ENCODE measurements around the gene VIL1. TPM values are rescaled to one million over a fixed set of nuclear protein-coding genes. Genes with fewer than 3 reads are reported as not detected.

VIL1 gene
- total RNA-seq, 1 donor from 2014 or later: not detected

- DNase-seq (ENCODE audit: low read depth) (no peak), FAIRE-seq (no peak)
- no peaks in the 10 kb centered on the region for H3K36me3 Mint-ChIP-seq (ENCODE audit: low read depth, unreplicated experiment)
- Histone ChIP-seq H3K9me3 (ENCODE audit: insufficient read depth, low read depth, low read length) (no peaks in the 10 kb centered on the region), H3K9ac (ENCODE audit: low read length) (no peak overlapping the region), H3K36me3 (ENCODE audit: insufficient read depth, low read length) (no peaks in the 10 kb centered on the region), H2AFZ (ENCODE audit: low read depth, low read length) (no peak overlapping the region), H3K27me3 (ENCODE audit: insufficient read depth, low read length) (peaks cover 6% of the 10 kb centered on the region), H3K27ac (ENCODE audit: low read depth, low read length) (no peak overlapping the region), H3K4me3 (ENCODE audit: insufficient read depth, low read depth, low read length) (no peak overlapping the region), H3K4me1 (ENCODE audit: insufficient read depth, low read length) (no peaks in the 10 kb centered on the region), H3K4me2 (ENCODE audit: low read length) (no peak overlapping the region), H3K79me2 (ENCODE audit: insufficient read depth, low read length) (no peaks in the 10 kb centered on the region), H4K20me1 (ENCODE audit: insufficient read depth, low read length) (no peaks in the 10 kb centered on the region)
- TF ChIP-seq CTCF (IDR thresholded peaks at IDR 0.05; ENCODE audit: insufficient read depth, low read depth, low read length): no peak
- no peak for TF ChIP-seq EZH2 (IDR thresholded peaks at IDR 0.05; ENCODE audit: insufficient read depth, low read length)
- H3K27ac Mint-ChIP-seq (ENCODE audit: unreplicated experiment): no peak overlapping the region
- H3K27me3 Mint-ChIP-seq (ENCODE audit: low read depth, unreplicated experiment): peaks cover 30% of the 10 kb centered on the region
- no peak overlapping the region for H3K4me3 Mint-ChIP-seq (ENCODE audit: unreplicated experiment)
- no peaks in the 10 kb centered on the region for H3K4me1 Mint-ChIP-seq (ENCODE audit: low read depth, unreplicated experiment)
- H3K9me3 Mint-ChIP-seq (ENCODE audit: unreplicated experiment): peaks cover 4% of the 10 kb centered on the region
Observed at GRCh38 chr2:218427741-218428140, 8.8 kb downstream of the VIL1 start.

GRCh38 chr2:218428846-218429558 lies 10.1 kb downstream of the VIL1 start:
- no peaks in the 10 kb centered on the region for H4K20me1 ChIP-seq (ENCODE audit: insufficient read depth, low read length)
- H3K4me2 ChIP-seq (ENCODE audit: low read length): no peak overlapping the region
- H3K9ac ChIP-seq (ENCODE audit: low read length): no peak overlapping the region
- H3K4me1 ChIP-seq (ENCODE audit: insufficient read depth, low read length): no peaks in the 10 kb centered on the region
- H3K9me3 ChIP-seq (ENCODE audit: insufficient read depth, low read depth, low read length): no peaks in the 10 kb centered on the region
- H3K27ac Mint-ChIP-seq (ENCODE audit: unreplicated experiment): no peak overlapping the region
- DNase-seq (ENCODE audit: low read depth) (no peak), FAIRE-seq (no peak)
- H3K27me3 Mint-ChIP-seq (ENCODE audit: low read depth, unreplicated experiment): peaks cover 27% of the 10 kb centered on the region
- TF ChIP-seq CTCF (IDR thresholded peaks at IDR 0.05; ENCODE audit: insufficient read depth, low read depth, low read length): no peak
- TF ChIP-seq EZH2 (IDR thresholded peaks at IDR 0.05; ENCODE audit: insufficient read depth, low read length): no peak
- no peaks in the 10 kb centered on the region for H3K4me1 Mint-ChIP-seq (ENCODE audit: low read depth, unreplicated experiment)
- no peak overlapping the region for H3K4me3 ChIP-seq (ENCODE audit: insufficient read depth, low read depth, low read length)
- H3K36me3 Mint-ChIP-seq (ENCODE audit: low read depth, unreplicated experiment): no peaks in the 10 kb centered on the region
- no peak overlapping the region for H3K27ac ChIP-seq (ENCODE audit: low read depth, low read length)
- H3K79me2 ChIP-seq (ENCODE audit: insufficient read depth, low read length): no peaks in the 10 kb centered on the region
- H2AFZ ChIP-seq (ENCODE audit: low read depth, low read length): no peak overlapping the region
- H3K9me3 Mint-ChIP-seq (ENCODE audit: unreplicated experiment): peaks cover 4% of the 10 kb centered on the region
- no peak overlapping the region for H3K4me3 Mint-ChIP-seq (ENCODE audit: unreplicated experiment)
- H3K27me3 ChIP-seq (ENCODE audit: insufficient read depth, low read length): peaks cover 6% of the 10 kb centered on the region
- no peaks in the 10 kb centered on the region for H3K36me3 ChIP-seq (ENCODE audit: insufficient read depth, low read length)

Measured in astrocyte (in vitro differentiated cells and primary cell).